Keratinocyte (primary cell): Measurements from ENCODE around the gene ANXA4.

ENCODE experiments used
- EZH2 ChIP-seq: IDR thresholded peaks from one replicate; pipeline ENCODE4 v1.6.1; 2012; ENCODE audit warnings: inconsistent platforms, mild to moderate bottlenecking, low read length, moderate library complexity
- TF ChIP-seq, protein P1 (sequence below), 3 experiments: IDR thresholded peaks in 1 of 3; conservative IDR thresholded peaks in 1 of 3; optimal IDR thresholded peaks in 1 of 3; 2 replicates in 2 of 3; 3 replicates in 1 of 3; pipeline versions ENCODE3 to v1.5.1; 2011; ENCODE audit warnings: low read length in 3 of 3, mild to moderate bottlenecking in 3 of 3, moderate library complexity in 2 of 3, control low read depth in 1 of 3, inconsistent platforms in 1 of 3; ENCODE audit not compliant: insufficient read depth in 2 of 3; ENCODE audit errors: extremely low read depth in 1 of 3

DNA sequence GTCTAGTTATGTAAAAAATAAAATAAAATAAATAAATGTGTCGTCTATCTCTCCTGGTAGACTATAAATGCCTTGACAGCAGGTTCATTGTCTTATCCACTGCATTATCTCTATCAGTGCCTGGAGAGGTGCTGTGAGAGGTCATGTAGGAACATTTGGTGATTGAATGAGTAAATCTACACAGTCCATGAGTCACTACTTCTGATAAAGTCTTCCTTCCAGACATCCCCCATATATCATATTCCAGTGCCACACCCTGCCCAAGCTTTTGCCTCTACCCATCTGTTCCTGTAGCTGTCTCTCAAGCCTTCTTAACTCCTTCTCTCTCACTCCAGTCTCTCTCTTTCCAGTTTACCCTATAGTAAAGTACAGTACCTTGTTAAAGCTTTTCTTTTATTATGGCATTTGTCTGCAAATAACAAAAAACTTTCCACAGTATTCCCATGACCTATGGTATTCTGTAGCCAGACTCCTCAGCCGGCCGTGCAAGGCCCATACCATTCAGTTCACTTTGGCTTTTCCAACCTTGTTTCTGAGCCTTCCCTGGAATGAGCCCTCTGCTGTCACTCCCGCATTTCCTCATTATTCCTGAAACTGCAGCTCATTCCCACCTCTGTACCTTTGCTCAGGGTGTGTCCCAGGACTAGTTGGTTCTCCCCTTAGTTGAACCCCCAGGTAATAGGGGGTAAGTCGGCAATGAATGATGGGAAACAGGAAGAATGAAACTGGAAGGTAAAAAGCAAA, 37.5 kb downstream of the ANXA4 start:
- TF ChIP-seq, protein P1, sequence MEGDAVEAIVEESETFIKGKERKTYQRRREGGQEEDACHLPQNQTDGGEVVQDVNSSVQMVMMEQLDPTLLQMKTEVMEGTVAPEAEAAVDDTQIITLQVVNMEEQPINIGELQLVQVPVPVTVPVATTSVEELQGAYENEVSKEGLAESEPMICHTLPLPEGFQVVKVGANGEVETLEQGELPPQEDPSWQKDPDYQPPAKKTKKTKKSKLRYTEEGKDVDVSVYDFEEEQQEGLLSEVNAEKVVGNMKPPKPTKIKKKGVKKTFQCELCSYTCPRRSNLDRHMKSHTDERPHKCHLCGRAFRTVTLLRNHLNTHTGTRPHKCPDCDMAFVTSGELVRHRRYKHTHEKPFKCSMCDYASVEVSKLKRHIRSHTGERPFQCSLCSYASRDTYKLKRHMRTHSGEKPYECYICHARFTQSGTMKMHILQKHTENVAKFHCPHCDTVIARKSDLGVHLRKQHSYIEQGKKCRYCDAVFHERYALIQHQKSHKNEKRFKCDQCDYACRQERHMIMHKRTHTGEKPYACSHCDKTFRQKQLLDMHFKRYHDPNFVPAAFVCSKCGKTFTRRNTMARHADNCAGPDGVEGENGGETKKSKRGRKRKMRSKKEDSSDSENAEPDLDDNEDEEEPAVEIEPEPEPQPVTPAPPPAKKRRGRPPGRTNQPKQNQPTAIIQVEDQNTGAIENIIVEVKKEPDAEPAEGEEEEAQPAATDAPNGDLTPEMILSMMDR (optimal IDR thresholded peaks at IDR 0.05 in 1 of 3, IDR thresholded peaks at IDR 0.05 in 1 of 3, conservative IDR thresholded peaks at IDR 0.05 in 1 of 3; ENCODE audit: extremely low read depth in 1 of 3, insufficient read depth in 2 of 3, low read length in 3 of 3) = no peak
- no peak for TF ChIP-seq EZH2
